ENCODE results near the gene BNIP2. TPM values are rescaled to one million over a fixed set of nuclear protein-coding genes. Genes with fewer than 3 reads are reported as not detected.
A peak's percentile ranks its signal among the peaks of the same experiment; 100 is the strongest.

Gene BNIP2
- total and polyA plus RNA-seq, 2 of the 13 experiments (the other 11 are each of a cell fraction or from before 2014, with no cell fraction given), result 17.4 to 57.6 TPM

DNA sequence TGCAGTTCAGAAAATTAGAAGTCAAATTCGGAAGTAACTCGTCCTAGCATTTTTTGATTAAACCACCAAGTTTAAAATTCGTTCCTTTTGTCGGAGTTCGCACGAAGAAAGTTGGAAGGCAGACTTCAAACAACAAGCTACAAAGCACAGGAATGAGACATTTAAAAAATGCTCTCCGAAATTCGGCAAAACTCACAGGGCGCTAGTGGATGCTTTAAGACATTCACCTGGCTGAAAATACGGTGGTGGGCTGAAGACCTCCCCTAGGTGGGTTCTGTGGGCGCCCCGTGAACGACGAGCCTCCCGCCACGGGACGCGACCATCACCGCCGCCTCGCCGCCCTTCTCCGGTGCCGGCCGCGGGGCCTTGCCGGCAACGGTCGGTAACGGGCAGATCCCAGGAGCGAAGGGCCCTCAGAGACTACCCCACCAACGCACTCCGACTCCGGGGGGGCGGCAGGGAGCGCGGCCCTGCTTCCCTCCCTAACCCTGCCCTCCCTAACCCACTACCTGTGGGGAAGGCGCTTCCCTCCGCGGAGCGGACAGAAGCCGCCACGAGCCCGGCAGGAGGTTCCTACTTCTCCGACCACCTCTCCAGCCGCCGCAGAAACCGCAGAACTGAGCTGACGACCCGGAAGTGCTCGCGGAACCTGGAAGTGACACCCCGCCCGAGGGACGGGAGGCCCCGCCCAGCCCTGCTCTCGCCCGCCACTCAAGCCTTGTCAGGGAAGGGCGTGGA is 32.1 kb downstream of the BNIP2 start, which contains the start of gene GTF2A2 (continued):
- TF ChIP-seq, protein P1, sequence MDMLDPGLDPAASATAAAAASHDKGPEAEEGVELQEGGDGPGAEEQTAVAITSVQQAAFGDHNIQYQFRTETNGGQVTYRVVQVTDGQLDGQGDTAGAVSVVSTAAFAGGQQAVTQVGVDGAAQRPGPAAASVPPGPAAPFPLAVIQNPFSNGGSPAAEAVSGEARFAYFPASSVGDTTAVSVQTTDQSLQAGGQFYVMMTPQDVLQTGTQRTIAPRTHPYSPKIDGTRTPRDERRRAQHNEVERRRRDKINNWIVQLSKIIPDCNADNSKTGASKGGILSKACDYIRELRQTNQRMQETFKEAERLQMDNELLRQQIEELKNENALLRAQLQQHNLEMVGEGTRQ (IDR thresholded peaks at IDR 0.05; ENCODE audit: low read depth, low read length), result no peak
- TF ChIP-seq, protein P1 (CRISPR knock-in tag; IDR thresholded peaks at IDR 0.05; ENCODE audit: borderline replicate concordance), result no peak
- TF ChIP-seq, protein P2, sequence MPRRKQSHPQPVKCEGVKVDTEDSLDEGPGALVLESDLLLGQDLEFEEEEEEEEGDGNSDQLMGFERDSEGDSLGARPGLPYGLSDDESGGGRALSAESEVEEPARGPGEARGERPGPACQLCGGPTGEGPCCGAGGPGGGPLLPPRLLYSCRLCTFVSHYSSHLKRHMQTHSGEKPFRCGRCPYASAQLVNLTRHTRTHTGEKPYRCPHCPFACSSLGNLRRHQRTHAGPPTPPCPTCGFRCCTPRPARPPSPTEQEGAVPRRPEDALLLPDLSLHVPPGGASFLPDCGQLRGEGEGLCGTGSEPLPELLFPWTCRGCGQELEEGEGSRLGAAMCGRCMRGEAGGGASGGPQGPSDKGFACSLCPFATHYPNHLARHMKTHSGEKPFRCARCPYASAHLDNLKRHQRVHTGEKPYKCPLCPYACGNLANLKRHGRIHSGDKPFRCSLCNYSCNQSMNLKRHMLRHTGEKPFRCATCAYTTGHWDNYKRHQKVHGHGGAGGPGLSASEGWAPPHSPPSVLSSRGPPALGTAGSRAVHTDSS (CRISPR knock-in tag; conservative IDR thresholded peaks at IDR 0.05), result no peak
- TF ChIP-seq MIER2 (CRISPR knock-in tag; IDR thresholded peaks at IDR 0.05), result 0 out of 2 replicates have a peak, but pooled peaks have one; percentile 48
- TF ChIP-seq HIVEP1 (CRISPR knock-in tag; IDR thresholded peaks at IDR 0.05), result peak; percentile 29; the same call in 1 of the 2 replicates
- TF ChIP-seq, protein P3, sequence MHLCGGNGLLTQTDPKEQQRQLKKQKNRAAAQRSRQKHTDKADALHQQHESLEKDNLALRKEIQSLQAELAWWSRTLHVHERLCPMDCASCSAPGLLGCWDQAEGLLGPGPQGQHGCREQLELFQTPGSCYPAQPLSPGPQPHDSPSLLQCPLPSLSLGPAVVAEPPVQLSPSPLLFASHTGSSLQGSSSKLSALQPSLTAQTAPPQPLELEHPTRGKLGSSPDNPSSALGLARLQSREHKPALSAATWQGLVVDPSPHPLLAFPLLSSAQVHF (CRISPR knock-in tag; IDR thresholded peaks at IDR 0.05), result no peak
- no peak for TF ChIP-seq ATF7-NPFF (CRISPR knock-in tag; IDR thresholded peaks at IDR 0.05; ENCODE audit: low read depth)
- peak; percentile 98 for TF ChIP-seq KMT2A (CRISPR knock-in tag; IDR thresholded peaks at IDR 0.05)
- TF ChIP-seq, protein P4, sequence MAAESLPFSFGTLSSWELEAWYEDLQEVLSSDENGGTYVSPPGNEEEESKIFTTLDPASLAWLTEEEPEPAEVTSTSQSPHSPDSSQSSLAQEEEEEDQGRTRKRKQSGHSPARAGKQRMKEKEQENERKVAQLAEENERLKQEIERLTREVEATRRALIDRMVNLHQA (CRISPR knock-in tag; IDR thresholded peaks at IDR 0.05), result no peak
- TF ChIP-seq ZNF546 (CRISPR knock-in tag; conservative IDR thresholded peaks at IDR 0.05), result no peak
- TF ChIP-seq NR2F2 (IDR thresholded peaks at IDR 0.05; ENCODE audit: borderline replicate concordance, low read depth), result no peak
- peak; percentile 86 for TF ChIP-seq MEIS1 (CRISPR knock-in tag; IDR thresholded peaks at IDR 0.05; ENCODE audit: borderline replicate concordance)
- TF ChIP-seq ZBTB7A (CRISPR knock-in tag; IDR thresholded peaks at IDR 0.05), result 0 out of 2 replicates have a peak, but pooled peaks have one; percentile 40
- TF ChIP-seq GTF3A (CRISPR knock-in tag; conservative IDR thresholded peaks at IDR 0.05), result peak; percentile 61; the same call in 1 of the 2 replicates
- TF ChIP-seq SKI (IDR thresholded peaks at IDR 0.05; ENCODE audit: partially characterized antibody), result no peak
- TF ChIP-seq ZNF3 (CRISPR knock-in tag; IDR thresholded peaks at IDR 0.05), result no peak
- TF ChIP-seq, protein P5, sequence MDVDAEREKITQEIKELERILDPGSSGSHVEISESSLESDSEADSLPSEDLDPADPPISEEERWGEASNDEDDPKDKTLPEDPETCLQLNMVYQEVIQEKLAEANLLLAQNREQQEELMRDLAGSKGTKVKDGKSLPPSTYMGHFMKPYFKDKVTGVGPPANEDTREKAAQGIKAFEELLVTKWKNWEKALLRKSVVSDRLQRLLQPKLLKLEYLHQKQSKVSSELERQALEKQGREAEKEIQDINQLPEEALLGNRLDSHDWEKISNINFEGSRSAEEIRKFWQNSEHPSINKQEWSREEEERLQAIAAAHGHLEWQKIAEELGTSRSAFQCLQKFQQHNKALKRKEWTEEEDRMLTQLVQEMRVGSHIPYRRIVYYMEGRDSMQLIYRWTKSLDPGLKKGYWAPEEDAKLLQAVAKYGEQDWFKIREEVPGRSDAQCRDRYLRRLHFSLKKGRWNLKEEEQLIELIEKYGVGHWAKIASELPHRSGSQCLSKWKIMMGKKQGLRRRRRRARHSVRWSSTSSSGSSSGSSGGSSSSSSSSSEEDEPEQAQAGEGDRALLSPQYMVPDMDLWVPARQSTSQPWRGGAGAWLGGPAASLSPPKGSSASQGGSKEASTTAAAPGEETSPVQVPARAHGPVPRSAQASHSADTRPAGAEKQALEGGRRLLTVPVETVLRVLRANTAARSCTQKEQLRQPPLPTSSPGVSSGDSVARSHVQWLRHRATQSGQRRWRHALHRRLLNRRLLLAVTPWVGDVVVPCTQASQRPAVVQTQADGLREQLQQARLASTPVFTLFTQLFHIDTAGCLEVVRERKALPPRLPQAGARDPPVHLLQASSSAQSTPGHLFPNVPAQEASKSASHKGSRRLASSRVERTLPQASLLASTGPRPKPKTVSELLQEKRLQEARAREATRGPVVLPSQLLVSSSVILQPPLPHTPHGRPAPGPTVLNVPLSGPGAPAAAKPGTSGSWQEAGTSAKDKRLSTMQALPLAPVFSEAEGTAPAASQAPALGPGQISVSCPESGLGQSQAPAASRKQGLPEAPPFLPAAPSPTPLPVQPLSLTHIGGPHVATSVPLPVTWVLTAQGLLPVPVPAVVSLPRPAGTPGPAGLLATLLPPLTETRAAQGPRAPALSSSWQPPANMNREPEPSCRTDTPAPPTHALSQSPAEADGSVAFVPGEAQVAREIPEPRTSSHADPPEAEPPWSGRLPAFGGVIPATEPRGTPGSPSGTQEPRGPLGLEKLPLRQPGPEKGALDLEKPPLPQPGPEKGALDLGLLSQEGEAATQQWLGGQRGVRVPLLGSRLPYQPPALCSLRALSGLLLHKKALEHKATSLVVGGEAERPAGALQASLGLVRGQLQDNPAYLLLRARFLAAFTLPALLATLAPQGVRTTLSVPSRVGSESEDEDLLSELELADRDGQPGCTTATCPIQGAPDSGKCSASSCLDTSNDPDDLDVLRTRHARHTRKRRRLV (CRISPR knock-in tag; IDR thresholded peaks at IDR 0.05), result peak; percentile 20; the same call in 1 of the 2 replicates
